Chondrocyte (in vitro differentiated cells): ENCODE data around the gene FOS. TPM values are rescaled to one million over a fixed set of nuclear protein-coding genes. Genes with fewer than 3 reads are reported as not detected.

ENCODE experiments used
- DNase-seq: peaks from one replicate; pipeline ENCODE4 v3.0.0; 2021; ENCODE audit warnings: mixed read lengths, low spot score
- H3K27ac Mint-ChIP-seq: one replicate; pipeline ENCODE4 v1.8.0; 2021; ENCODE audit warnings: mild to moderate bottlenecking, moderate library complexity, mixed read lengths; ENCODE audit not compliant: unreplicated experiment
- H3K27me3 Mint-ChIP-seq: 2 replicates; pipeline ENCODE4 v1.8.0; 2021; ENCODE audit warnings: low read depth, mixed read lengths
- H3K36me3 Mint-ChIP-seq: 2 replicates; pipeline ENCODE4 v1.8.0; 2021; ENCODE audit warnings: low read depth, mixed read lengths
- H3K4me1 Mint-ChIP-seq: 2 replicates; pipeline ENCODE4 v1.8.0; 2021; ENCODE audit warnings: low read depth, mild to moderate bottlenecking, mixed read lengths
- H3K4me3 Mint-ChIP-seq: one replicate; pipeline ENCODE4 v1.8.0; 2021; ENCODE audit warnings: mild to moderate bottlenecking, moderate library complexity, mixed read lengths; ENCODE audit not compliant: unreplicated experiment
- H3K9me3 Mint-ChIP-seq: 2 replicates; pipeline ENCODE4 v1.8.0; 2021; ENCODE audit warnings: low read depth, mixed read lengths
- total RNA-seq: library from RNA; stranded (reverse); gene quantifications from 3 replicates; pipeline ENCODE4 v1.2.1, GENCODE V29; 2021
- TF ChIP-seq, protein P1 (sequence below): fragments of 200-600 bp; sonication (generic); IDR thresholded peaks from 2 replicates; pipeline ENCODE4 v1.5.0; 2021; ENCODE audit warnings: antibody characterized with exemption, mild to moderate bottlenecking, moderate library complexity

The FOS gene
- total RNA-seq, 1 donor from 2014 or later = 152 TPM

DNA sequence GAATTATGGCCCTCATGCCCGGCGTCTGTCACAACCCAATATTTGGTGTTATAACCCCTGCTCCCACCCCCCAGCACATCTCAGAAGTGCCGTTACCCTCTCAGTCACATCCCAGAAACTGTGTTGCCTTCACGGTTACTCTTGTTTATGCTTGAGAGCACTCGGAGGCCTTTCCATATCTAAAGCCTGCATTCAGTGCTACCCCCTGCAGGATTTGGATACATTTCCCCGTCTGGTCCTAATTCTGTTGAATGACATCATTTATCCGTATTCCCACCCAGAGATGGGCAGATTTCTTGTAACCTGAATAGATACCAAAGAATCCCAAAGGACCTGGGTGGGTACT lies 19.1 kb upstream of the FOS start:
- H3K27me3 Mint-ChIP-seq = no peaks in the 10 kb centered on the region
- no peaks in the 10 kb centered on the region for H3K36me3 Mint-ChIP-seq
- TF ChIP-seq, protein P1, sequence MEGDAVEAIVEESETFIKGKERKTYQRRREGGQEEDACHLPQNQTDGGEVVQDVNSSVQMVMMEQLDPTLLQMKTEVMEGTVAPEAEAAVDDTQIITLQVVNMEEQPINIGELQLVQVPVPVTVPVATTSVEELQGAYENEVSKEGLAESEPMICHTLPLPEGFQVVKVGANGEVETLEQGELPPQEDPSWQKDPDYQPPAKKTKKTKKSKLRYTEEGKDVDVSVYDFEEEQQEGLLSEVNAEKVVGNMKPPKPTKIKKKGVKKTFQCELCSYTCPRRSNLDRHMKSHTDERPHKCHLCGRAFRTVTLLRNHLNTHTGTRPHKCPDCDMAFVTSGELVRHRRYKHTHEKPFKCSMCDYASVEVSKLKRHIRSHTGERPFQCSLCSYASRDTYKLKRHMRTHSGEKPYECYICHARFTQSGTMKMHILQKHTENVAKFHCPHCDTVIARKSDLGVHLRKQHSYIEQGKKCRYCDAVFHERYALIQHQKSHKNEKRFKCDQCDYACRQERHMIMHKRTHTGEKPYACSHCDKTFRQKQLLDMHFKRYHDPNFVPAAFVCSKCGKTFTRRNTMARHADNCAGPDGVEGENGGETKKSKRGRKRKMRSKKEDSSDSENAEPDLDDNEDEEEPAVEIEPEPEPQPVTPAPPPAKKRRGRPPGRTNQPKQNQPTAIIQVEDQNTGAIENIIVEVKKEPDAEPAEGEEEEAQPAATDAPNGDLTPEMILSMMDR = peak; percentile 70
- H3K27ac Mint-ChIP-seq = peak overlapping the region; percentile 100
- H3K4me3 Mint-ChIP-seq = peak overlapping the region; percentile 87
- no peak for DNase-seq
- H3K9me3 Mint-ChIP-seq = no peaks in the 10 kb centered on the region
- H3K4me1 Mint-ChIP-seq = peaks cover 39% of the 10 kb centered on the region

DNA sequence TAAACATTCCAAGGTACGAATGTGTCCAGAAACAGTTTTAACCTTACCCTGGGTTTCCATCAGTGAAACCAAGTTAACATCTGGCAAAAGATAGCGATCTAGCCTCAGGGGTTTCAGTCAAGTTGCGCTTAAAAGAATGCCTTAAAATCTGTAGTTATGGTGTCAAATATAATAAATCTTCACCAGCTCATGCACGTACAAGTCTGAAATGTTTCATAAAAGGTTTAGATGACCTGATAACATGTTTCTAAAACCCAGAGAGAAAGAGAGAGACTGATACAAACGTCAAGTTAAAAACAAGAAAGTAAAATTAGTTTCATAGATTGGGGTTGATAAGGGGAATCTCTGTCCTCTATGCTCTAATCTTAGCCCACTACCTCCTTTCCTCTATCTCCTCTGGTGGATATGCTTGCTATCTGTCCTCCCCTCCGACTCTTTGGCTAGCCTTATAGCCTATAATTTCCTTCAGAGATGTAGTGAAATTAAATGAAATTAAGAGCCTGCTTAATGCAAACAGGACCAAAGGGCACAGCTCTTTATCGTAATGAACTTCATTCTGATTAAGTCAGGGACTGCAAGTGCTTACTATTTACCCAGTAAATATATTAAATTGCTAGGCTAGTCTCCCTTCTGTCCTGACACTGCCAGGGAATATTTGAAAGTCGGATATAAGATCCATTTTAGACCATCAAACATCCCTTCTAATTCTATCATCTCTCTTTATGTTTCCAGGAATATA lies 18.4 kb upstream of the FOS start:
- no peak for DNase-seq
- no peaks in the 10 kb centered on the region for H3K9me3 Mint-ChIP-seq
- H3K4me1 Mint-ChIP-seq = peaks cover 32% of the 10 kb centered on the region
- H3K36me3 Mint-ChIP-seq = no peaks in the 10 kb centered on the region
- TF ChIP-seq, protein P1 = no peak
- H3K4me3 Mint-ChIP-seq = no peak overlapping the region
- peak overlapping the region; percentile 100 for H3K27ac Mint-ChIP-seq
- no peaks in the 10 kb centered on the region for H3K27me3 Mint-ChIP-seq

DNA sequence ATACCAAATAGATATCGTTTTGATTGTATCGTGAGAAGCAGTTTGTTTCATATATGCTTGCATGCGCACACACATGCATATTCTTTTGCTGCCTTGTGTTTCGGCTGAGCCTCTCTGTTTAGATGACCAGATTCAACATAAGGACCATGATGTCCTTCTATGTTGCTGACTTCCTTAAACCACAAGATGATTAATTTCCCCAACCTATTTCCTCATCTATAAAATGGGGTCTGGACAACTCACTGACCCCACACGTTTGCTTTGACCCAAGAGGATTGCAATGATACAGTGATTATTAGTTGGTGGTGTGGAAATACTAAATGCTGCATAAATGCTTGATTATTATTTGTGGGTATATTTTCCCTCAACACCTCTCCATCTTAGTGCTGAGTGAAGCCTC lies 16.8 kb upstream of the FOS start:
- no peak for DNase-seq
- Mint-ChIP-seq H3K27ac (no peak overlapping the region), H3K36me3 (no peaks in the 10 kb centered on the region), H3K9me3 (no peaks in the 10 kb centered on the region), H3K27me3 (no peaks in the 10 kb centered on the region), H3K4me3 (no peak overlapping the region), H3K4me1 (peaks cover 37% of the 10 kb centered on the region)
- TF ChIP-seq, protein P1 = no peak

DNA sequence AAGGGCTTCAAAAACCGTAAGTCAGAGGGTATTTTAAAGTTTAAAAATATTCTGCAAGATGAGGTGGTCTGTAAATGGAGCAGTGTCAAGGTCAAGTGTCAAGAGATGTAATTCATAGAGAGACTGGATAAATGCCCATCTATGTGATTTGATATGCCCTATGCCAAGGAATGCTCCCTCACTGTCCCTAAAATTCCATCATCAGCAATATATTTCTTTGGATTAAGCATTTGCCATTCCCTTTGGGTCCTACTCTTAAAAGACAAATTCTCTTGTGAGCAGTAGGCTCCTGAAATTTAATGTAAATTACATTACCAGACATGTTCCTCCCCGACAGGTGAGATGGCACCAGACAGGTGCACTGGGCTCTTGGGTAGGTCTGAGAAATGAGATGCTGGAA lies 16.0 kb upstream of the FOS start:
- Mint-ChIP-seq H3K4me1 (peaks cover 39% of the 10 kb centered on the region), H3K4me3 (no peak overlapping the region), H3K36me3 (no peaks in the 10 kb centered on the region), H3K27ac (no peak overlapping the region), H3K27me3 (no peaks in the 10 kb centered on the region), H3K9me3 (no peaks in the 10 kb centered on the region)
- DNase-seq = no peak
- TF ChIP-seq, protein P1 = no peak

DNA sequence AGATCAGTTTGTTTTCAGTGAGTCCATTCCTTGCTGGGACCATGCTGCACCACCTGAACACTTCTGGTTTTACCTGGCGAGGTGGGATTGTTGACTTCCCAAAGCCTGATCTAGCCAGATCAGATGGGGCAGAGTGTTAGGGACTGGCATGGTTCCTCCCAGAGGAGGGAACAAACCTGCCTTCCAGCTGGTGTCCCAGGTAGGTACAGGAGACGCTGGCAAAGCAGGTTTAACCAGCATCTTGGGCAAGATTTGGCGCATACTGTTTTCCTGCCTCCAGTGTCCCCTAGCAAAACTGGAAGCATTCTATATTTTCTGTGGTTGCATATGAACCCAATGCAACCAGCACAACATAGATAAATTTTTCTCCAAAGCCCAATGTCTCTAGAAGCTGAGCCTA lies 14.6 kb upstream of the FOS start:
- peaks cover 45% of the 10 kb centered on the region for H3K4me1 Mint-ChIP-seq
- TF ChIP-seq, protein P1 = no peak
- H3K9me3 Mint-ChIP-seq = no peaks in the 10 kb centered on the region
- no peaks in the 10 kb centered on the region for H3K27me3 Mint-ChIP-seq
- no peak for DNase-seq
- H3K4me3 Mint-ChIP-seq = no peak overlapping the region
- no peaks in the 10 kb centered on the region for H3K36me3 Mint-ChIP-seq
- no peak overlapping the region for H3K27ac Mint-ChIP-seq
